ENCODE results near the gene STAT2.
"Not testable (repeated sequence)": the region's sequence is repeated elsewhere in the genome, so short reads cannot be mapped to it uniquely, and the experiment has no call there.

The STAT2 gene

GRCh38 chr12:56361487-56362129, 1.7 kb upstream of the STAT2 start:
- DNase-seq = no peak

GRCh38 chr12:56358836-56359532, 923 bp downstream of the STAT2 start:
- DNase-seq = no peak

- no peak for DNase-seq
Observed at GRCh38 chr12:56351325-56351724, 8.6 kb downstream of the STAT2 start.

DNA sequence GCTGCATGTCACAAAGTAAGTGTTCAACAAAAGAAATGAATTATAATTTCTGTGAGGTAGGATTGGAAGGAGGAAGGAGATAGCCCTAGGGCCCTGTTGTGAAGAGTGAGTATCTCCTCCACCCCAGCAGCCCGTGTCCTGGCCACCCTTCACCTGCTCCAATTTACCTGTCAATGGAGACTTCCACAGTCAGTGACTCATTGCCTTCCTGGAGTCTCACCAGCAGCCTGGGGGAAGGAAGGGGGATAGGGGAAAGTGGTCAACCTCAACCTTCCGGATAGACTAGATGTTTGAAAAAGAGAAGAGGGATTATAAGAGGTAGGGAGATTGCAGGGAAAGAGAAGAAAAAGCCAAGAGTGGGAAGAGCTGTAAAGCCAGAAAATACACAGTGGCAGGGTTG, 9.2 kb downstream of the STAT2 start:
- no peak for DNase-seq

- DNase-seq = no peak
Observed at GRCh38 chr12:56348776-56349175, 11.1 kb downstream of the STAT2 start.

DNA sequence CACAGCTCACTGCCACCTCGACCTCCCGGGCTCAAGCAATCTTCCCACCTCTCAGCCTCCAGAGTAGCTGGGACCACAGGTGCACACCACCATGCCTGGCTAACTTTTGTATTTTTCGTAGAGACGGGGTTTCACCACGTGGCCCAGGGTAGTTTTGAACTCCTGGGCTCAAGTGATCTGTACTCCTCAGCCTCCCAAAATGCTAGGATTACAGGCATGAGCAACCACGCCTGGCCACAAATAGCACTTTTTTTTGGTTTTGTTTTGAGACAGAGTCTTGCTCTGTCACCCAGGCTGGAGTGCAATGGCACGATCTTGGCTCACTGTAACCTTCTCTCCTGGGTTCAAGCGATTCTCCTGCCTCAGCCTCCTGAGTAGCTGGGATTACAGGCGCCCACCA, 12.7 kb downstream of the STAT2 start:
- not testable (repeated sequence) for DNase-seq

GRCh38 chr12:56346675-56347074, 13.2 kb downstream of the STAT2 start:
- DNase-seq = no peak

DNA sequence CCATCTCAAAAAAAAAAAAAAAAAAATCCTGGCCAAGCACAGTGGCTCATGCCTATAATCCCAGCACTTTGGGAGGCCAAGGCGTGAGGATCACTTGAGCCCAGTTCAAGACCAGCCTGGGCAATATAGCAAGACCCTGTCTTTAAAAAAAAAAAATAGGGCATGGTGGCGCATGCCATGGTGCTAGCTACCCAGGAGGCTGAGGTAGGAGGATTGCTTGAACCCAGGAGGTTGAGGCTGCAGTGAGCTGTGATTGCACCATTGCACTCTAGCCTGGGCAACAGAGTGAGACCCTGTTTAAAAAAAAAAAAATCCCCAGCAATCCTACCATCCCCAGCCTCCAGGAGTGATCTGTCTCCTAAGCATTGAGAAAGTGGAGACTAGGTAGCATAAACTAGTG, 17.6 kb downstream of the STAT2 start:
- not testable (repeated sequence) for DNase-seq

DNA sequence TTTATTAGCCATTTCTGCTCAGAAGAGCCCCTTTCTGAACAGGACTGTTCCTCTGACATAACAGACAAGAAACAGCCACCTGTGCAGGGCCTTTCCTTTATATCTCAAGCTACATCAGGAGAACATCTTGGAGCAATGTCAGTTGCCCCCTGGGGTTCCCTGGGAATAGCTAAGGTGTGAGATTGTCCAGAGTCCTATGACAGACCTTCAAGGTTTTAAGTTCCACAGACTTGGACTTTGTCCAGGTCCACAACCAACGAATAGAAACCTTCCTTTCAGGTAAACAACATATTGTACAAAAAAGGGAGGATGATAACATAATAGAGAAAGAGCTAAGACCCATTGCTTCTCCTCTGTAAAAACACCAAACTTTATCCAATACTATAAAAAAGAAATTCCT, 18.3 kb downstream of the STAT2 start:
- DNase-seq = no peak

DNA sequence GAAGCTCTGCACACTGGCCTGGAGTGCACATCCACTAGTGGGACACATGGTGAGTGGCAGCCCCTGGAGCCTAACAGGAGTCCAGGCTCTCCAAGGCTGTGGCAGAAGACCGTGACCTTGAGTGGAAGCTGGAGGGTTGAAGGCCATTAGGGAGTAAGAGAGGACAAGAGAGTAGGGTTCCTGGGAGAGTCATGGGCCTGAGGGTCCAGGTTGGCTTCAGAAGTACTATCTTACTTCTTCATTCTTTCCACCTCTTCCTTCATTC, 20.8 kb downstream of the STAT2 start:
- no peak for DNase-seq

DNA sequence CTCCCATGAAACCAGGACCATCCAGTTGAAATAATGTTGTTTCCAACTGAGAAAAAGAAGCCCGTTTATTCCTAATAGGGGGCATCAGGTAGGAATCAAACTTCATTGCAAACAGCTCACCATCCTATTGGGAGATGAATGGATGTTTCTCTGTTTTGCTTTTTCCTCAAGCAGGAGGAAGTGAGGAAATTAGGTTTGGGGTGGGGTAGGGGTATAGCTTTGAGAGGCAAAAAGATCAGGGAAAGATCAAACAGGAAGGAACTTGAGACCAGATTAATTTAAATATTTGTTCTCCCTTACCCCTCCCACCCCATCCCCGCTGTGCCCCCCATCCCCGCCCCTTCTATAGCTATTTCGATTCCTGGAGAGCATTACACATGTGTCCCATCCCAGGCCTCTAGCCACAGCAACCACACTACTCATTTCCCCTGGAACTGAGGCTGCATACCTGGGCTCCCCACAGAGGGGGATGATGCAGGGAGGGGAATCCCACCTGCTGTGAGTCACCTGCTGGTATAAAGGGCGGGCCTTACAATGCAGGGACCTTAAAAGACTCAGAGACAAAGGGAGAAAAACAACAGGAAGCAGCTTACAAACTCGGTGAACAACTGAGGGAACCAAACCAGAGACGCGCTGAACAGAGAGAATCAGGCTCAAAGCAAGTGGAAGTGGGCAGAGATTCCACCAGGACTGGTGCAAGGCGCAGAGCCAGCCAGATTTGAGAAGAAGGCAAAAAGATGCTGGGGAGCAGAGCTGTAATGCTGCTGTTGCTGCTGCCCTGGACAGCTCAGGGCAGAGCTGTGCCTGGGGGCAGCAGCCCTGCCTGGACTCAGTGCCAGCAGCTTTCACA, 21.4 kb downstream of the STAT2 start, which contains the start of gene IL23A:
Gene IL23A (plus strand): TSS at position 577 of the 850 bp plus-strand sequence. CDS start 161 bp downstream, at position 738.
- no peak for DNase-seq

- no peak for DNase-seq
Observed at GRCh38 chr12:56337753-56338251, 22.1 kb downstream of the STAT2 start.

GRCh38 chr12:56336361-56337167, 23.3 kb downstream of the STAT2 start:
- no peak for DNase-seq

DNA sequence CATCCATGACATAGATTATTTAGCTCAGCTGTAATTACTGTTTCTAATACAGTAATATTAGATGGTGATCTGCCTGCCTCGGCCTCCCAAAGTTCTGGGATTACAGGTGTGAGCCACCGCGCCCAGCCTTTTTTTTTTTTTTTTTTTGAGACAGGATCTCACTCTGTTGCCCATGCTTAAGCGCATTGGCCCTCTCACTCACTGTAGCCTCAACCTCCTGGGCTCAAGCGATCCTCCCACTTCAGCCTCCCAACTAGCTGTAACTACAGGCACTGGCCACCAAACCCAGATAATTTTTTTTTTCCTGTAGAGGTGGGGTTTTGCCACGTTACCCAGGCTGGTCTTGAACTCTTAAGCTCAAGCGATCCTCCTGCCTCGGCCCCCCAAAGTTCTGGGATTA, 24.4 kb downstream of the STAT2 start:
- DNase-seq = not testable (repeated sequence)

- DNase-seq = no peak
Observed at GRCh38 chr12:56334490-56334793, 25.5 kb downstream of the STAT2 start.

DNA sequence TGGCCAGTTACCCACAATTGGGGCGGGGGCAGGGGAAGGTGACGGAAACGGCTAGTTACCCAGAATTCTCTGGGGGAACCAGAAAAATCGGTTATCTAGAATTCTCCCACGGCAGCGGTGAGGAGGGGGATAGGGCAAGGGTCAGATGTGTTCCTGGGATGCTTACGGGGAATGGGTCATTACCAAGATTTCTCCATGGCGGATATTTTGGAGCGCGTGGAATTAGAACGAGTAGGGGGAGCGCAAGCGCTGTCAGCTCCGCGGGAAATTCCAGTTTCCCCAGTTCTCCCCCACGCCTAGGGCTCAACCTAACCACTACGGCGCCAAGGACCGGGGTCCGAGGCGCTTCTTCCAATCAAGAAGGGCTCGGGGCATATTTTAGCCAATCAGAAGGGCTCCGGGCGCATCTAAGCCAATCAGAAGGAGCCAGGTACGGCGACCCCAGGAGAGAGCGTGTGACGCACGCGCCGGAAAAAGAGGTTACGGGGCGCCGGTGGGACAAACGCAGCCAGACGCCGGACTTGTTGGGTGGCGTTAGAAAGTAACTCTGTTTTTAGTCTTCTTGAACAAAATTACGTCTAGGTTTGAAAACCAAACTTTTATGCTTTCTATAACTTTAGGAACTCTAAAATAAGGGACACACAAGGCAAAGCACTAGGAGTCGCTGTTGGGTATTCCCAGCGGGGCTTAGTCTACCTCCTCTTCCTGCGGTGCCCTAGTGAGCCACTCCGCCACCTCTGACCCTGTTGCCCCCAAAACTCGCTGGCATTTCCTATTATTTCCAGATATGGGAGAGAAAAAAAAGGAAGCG, 26.0 kb downstream of the STAT2 start, which contains the start of gene PAN2:
Gene PAN2 (minus strand): TSS at position 322 of the 811 bp plus-strand sequence. CDS start 906 bp downstream, outside the sequence.
- peak; percentile 89 for DNase-seq

- no peak for DNase-seq
Observed at GRCh38 chr12:56333197-56333678, 26.7 kb downstream of the STAT2 start.

GRCh38 chr12:56332512-56333196, 27.3 kb downstream of the STAT2 start:
- DNase-seq = no peak

DNA sequence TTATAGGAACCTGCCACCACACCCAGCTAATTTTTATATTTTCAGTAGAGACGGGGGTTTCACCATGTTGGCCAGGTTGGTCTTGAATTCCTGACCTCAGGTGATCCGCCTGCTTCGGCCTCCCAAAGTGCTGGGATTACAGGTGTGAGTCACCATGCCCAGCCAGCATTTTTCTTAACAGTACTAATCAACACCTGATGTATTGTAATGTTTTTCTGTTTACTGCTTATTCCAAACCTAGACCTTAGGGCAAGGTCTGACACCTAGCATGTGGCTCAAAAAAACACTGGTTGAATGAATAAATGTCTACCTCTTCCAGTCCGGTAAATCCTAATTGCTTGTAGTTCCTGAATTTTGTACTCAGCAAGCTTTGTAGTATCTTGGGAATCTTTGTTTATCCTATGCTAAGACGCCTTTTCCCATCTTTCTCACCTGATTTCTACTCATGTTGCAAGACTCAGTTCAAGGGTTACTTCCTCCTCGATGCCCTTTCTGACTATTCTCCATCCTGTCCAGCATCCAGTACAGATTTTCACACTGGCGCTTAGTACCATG, 28.9 kb downstream of the STAT2 start:
- DNase-seq = no peak

- DNase-seq = no peak
Observed at GRCh38 chr12:56326533-56326932, 33.4 kb downstream of the STAT2 start.

DNA sequence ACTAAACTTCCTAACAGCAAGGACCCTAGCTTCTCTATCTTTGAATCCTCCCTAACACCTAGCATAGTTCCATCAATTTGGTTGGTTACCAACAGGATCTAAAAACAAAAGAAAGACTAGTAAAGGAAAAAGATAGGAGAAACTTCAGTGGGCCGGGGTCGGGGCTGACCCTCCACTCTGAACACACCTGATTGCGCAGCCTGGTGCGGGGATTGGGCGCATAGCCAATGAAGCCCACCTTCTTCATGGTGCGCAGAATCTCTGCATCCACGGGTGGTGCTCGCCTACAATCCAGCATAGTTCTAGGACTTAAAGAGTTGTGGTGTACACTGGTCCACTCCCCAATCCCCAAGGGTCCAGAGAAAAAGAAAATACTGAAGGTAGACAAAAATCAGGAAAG, 33.8 kb downstream of the STAT2 start:
- DNase-seq = no peak

Data from NCI-H187 treated with DMSO at 0.1 percent for 48 hours (cell line).